ENCODE measurements around the gene ZMYM3.

The ZMYM3 gene

DNA sequence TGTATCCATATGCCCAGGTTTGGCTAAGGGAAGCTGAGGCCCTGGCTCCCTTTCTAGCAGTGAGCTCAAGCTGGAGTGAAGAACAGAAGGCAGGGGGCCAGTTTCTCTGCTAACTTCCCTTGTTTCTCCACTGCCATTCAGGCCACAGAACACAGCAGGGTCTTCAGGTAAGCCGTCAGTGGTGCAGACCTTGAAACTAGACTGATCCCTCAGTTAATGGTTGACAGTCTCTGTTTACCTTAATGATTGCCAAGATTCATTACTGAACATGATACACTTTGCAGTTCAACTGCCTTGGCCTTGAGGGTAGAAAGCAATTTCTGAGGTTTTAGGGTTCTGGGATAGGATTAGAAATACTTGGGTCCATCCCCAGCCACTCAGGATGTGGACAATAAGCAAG lies 39.8 kb downstream of the ZMYM3 start:
- DNase-seq (ENCODE audit: low read depth) = no peak

GRCh38 chrX:71212536-71212935 lies 41.4 kb downstream of the ZMYM3 start:
- no peak for DNase-seq (ENCODE audit: low read depth)

- DNase-seq (ENCODE audit: low read depth) = no peak
Observed at GRCh38 chrX:71210816-71211215, 43.1 kb downstream of the ZMYM3 start.

DNA sequence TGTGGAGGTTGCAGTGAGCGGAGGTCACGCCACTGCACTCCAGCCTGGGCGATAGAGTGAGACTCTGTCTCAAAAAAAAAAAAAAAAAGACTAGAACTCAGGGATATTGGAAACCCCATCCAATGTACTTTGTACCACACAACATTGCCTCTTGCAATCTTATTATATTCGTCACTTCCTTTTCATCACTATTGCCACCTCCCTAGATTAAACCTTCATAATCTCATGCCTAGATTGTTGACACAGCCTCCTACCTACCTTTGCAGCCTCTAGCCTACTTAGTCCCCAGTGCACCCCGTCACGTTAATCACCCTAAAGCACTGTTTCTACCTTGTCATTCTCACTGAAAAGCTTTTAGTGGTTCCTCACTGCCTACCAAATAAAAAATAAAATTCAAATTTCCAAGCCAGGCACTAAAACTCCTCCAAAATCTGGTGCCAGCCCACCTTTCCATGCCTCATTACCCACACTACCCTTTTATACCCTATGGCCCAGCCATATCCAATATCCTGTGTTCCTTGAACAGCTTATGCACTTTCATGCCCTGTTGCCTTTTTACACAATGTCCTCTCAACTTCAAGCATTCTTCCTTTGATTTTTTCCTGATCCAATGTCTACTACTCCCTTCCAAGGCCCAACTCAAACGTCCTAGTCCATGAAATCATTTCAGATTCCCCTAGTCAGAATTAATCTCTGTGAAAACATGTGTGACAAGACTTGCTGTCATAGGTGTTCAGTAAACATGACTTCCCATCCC lies 54.5 kb downstream of the ZMYM3 start:
- DNase-seq (ENCODE audit: low read depth) = no peak

- DNase-seq (ENCODE audit: low read depth) = no peak
Observed at GRCh38 chrX:71198066-71198465, 55.9 kb downstream of the ZMYM3 start.

GRCh38 chrX:71195964-71196649 lies 57.8 kb downstream of the ZMYM3 start:
- DNase-seq (ENCODE audit: low read depth) = no peak

DNA sequence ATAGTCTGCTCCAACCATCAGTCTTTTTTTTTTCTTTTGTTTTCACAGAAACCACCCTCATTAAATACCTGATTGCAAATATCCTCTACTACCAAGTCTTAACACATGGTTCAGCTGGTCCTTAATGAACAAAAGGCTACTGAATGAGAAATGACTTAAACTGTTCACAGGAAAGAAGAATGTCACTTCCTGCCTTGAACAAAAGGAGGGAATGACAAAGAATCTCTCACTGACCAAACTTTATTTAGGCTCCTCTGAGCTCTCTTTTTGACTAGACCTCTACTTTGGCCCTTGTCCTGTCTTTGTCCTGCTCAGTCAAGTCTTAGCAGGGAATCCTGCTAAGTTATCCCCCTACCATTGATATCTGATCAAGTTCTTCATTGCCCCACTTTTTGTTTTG lies 62.7 kb downstream of the ZMYM3 start:
- DNase-seq (ENCODE audit: low read depth) = no peak
